NCI-H1436 treated with DMSO at 0.1 percent for 48 hours (cell line): ENCODE data around the gene ANKRD65.
"Not testable (repeated sequence)": the region's sequence is repeated elsewhere in the genome, so short reads cannot be mapped to it uniquely, and the experiment has no call there.

Source experiments
- DNase-seq: peaks from one replicate; lab custom pipeline; 2025; lab: John Stamatoyannopoulos, UW

The ANKRD65 gene

DNA sequence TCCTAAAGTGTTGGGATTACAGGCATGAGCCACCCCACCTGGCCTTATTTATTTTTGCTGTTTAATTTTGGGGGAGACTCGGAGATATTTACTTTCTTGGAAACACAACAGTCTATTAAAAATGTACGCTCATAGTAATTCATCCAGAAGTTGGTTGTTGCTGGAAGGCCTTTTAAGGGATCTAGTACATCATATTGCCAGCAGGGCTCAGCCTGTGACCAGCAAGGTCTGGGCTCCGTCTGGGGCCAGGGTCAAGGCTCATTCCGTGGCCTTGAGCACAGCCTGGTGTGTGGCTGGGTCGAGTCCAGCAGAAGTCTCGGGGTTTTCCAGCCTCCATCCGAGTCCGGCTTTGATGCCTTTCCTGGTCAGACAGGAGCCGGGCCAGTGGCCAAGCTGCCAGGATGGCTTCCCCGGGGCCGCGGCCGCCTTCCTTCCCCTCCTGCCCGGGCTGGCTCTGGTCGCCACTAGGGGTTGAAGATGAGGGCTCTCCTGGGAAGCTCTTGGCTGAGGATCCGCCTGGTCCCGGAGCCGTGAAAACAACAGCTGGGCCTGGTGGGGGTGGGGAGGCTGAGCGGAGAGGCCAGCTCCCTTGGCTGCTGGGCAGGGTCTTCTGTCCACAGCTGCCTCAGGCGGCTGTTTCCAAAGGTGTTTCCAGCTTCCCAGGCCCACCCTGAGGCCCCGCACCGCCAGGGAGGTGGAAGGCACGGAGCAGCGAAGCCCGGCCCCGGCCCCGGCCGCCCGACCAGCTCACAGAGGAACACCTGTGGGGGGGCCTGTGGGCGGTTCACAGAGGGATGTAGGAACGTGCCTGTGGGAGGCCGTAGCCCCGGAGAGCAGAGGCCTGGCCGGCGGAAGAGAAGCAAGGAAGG is 9.3 kb upstream of the ANKRD65 start:
- no peak for DNase-seq

DNA sequence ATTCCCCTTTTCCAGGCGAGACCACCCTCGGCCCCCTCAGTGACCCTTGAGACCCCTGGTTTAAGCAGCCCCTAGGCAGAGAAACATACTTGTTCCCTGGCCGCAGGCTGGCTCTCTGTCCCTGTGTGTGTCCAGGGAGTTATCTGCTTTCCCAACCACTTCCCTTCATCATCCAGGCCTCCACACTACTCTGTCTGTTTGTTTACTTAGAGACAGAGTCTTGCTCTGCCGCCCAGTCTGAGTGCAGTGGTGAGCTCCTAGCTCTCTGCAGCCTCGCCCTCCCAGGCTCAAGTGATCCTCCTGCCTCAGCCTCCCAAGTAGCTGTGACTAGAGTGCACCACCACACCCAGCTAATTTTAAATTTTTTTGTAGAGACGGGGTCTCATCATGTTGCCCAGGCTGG is 8.6 kb upstream of the ANKRD65 start:
- DNase-seq: no peak

DNA sequence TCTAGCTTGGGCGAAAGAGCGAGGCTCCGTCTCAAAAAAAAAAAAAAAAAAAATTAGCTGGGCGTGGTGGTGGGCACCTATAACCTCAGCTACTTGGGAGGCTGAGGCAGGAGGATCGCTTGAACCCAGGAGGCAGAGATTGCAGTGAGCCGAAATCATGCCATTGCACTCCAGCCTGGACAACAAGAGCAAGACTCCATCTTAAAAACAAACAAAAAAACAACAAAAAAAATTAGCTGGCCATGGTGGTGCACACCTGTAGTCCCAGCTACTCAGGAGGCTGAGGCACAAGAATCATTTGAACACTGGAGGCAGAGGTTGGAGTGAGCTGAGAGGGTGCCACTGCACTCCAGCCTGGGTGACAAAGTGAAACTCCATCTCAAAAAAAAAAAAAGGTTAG is 7.9 kb upstream of the ANKRD65 start:
- DNase-seq: not testable (repeated sequence)

DNA sequence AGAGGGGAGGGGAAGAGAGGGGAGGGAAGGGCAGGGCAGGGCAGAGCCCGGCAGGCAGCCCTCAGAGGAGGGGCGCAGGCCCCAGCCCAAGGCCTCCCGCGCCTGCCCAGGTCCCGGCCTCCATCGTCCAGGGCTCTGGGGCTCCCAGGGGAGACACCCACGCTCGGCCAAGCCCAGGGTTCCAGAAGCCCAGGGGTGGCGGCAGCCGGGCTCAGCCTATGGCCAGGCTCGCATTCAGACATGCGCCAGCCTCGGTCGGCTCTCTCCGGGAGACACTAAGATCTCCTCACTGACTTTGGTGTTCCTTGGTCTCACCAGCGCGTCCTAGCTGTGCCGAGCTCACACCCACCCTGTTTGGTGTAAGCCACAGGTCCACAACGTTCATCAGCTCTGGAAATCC is 7.1 kb upstream of the ANKRD65 start:
- no peak for DNase-seq

DNA sequence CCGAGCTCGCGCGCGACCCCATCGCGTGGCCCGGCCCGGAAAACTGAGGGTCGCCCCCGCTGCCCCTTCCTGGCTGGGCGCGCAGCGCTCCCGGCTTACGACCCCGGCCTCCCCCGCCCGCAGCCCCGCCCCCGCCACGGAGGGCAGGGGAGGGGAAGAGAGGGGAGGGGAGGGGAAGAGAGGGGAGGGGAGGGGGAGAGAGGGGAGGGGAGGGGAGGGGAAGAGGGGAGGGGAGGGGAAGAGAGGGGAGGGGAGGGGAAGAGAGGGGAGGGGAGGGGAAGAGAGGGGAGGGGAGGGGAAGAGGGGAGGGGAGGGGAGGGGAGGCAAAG is 6.7 kb upstream of the ANKRD65 start:
- DNase-seq: no peak

DNA sequence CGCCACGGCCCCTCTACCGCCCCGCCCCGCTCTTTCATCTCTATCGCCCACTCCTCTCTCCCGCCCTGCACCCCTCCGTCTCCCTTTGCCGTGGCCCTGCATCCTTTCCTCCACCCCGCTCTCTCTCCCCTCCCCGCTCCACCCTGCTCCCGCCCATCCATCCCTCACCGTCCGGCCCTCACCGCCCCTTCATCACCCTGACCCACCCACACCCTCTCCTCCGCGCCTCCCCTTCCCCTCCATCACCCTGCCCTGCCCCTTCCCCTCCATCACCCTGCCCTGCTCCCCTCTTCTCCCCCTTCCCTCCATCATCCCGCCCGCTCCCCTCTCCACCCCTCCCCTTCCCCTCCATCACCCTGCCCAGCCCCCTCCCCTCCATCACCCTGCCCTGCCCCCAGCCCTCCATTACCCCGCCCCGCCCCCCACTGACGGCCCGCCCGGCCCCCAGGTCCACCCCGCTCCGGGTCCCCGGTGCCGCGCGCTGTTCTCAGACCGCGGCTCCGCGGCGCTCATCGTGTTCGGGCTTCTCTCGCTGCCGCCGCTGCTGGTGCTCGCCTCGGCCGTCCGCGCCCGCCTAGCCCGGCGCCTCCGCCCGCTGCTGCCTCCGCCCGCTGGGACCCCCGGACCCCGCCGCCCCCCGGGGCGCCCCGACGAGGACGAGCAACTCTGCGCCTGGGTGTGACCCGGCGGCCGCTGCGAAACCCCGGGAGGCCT is 6.2 kb upstream of the ANKRD65 start:
- no peak for DNase-seq

DNA sequence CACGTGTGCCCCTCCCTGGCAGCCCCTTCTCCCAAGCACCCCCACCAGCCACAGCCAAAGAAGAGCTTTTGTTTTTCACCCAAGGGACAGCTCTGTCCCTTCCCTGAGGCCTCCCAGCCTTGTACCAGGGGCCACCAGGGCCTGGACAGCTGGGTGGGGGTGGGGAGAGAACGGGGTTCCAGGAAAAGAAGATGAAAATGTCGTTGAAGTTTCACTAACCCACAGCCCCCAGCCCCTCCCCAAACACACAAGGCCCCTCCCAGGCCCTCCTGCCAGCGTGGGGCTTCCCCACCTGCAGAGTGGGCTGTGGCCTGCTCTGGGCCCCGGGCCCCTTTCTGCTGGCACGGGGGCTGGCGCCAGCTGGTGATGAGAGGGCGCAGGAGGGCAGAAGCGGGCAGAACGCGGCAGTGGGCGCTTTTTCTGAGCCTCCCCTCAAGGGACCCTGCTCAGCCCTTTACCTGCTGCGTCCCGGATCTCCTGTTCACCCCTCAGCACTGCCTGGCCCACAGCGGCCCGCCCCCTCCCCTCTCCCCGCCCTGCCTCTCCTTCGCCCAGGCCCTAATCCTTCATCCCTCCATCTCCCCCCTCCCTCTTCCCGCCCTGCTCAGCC is 5.5 kb upstream of the ANKRD65 start:
- no peak for DNase-seq

DNA sequence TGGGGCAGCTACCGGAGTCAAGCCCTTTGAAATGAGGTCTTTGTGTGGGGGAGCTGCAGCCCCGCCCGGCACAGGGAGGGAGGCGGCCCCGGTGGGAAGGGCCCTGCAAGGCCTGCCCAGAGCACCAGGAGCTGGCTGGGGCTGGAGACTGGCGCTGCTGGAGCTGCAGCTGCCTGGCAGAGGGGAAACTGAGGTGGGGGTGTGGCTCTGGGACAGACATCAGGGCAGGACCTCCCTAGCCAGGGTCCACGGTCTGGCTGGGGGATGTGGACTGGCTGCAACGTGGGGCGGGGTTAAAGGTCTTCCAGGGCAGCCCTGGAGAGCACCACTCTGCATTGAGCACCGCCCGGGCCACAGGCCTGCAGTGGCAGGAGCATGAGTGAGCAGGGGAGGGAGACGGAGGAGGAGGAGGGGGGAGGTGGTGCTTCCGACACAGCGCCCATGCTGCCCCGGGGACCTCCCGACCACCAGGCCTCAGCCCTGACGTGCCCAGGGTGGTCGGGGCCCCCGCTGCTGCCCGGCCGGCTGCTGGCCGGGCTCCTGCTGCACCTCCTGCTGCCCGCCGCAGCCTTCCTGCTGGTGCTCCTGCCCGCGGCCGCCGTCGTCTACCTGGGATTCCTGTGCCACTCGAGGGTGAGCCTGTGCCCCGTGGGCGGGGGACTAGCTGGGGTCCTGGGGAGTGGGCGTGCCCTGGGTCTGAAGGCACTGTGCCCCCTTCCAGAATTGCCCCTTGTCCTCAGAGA is 4.8 kb upstream of the ANKRD65 start:
- DNase-seq: no peak

DNA sequence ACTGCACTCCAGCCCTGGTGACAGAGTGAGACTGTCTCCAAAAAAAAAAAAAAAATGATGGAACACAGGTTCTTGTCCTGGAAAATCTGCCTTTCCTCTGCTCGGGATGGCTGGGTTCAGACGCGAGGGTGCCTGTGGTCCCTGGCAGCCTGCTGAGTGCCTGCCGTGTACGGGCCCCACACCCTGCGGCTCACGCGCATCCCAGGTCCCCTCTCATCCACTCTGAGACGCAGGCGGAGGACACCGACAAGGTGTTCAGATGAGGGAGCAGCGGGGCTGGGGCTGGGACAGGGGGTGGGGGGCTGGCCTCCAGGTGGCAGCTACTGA is 4.3 kb upstream of the ANKRD65 start:
- no peak for DNase-seq

DNA sequence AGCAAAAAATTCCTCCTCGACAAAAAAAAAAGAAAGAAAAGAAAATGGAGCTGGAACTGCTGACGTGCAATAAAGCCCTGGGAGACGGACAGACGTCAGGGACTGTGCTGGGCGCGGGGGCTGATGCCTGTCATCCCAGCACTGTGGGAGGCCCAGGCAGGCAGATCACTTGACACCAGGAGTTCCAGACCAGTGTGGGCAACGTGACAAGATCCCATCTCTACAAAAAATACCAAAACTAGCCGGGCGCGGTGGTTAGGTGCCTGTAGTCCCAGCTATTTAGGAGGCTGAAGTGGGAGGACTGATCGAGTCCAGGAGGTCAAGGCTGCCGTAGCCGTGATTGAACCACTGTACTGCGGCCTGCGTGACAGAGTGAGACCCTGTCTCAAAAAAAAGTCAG is 3.6 kb upstream of the ANKRD65 start:
- no peak for DNase-seq

DNA sequence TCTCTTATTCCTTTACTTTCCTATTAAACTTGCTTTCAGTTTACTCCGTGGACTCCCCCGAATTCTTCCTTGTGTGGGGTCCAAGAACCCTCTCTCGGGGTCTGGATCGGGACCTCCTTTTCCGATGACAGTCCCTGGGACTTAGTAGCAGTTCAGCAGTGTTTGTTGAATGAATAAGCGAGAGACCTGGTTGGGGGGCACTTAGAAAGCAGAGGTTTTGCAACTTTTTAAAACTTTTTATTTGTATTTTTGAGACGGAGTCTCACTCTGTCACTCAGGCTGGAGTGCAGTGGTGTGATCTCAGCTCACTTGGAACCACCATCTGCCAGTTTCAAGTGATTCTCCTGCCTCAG is 2.1 kb upstream of the ANKRD65 start:
- DNase-seq: no peak

DNA sequence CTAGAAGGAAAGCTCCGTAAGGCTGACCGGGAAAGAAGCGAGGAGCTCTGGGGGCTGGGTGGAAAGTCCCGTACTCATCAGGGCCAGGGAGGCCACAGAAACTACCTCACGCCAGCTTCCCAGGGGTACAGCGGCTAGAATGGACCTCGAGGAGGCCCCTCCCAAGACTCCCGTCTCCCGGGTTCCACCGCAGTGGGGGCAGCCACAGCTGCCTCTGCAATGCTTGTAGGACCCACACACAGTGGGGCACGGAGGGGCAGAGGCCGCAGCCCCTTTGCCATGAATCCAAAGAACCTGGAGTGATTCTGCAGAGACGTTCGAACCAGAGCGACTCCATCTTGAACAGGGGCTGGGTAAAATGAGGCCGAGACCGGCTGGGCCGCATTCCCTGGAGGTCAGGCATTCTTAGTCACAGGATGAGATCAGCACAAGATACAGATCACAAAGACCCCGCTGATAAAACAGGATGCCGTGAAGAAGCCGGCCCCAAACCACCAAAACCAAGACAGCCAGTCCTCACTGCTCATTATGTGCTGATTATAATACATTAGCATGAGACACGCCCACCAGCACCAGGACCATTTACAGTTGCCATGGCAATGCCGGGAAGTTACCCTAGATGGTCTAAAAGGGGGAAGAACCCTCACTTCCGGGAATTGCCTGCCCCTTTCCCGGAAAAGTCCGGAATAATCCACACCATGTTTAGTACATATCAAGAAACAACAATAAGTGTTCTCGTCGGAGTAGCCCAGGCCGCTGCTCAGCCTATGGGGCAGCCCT is 1.6 kb upstream of the ANKRD65 start:
- DNase-seq: no peak

DNA sequence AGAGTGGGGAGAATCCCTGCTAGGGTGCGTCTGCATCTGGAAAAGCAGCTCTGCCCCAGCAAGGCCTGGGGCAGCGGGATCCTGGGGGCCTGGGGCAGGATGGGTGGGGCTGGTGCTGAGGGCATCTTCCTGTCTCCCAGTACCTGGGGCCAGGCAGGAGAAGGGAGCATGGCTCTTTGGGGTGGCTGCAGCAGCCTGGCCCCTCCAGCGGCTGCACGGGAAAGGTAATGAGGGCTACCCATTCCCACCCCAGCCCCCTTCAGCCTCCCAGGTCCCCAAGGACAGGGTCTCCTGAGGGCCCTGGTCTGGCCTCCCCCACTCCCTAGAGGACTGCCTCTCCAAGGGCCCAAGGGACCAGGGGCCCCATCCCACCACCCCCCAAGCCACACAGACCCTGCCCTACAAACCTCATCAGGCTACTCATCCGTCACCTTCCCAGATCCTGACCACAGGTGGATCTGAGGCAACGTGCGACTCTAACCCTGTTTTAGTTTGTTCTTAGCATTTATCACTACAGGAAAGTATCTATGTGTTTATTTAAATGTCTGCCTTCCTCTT is 910 bp upstream of the ANKRD65 start:
- DNase-seq: no peak

DNA sequence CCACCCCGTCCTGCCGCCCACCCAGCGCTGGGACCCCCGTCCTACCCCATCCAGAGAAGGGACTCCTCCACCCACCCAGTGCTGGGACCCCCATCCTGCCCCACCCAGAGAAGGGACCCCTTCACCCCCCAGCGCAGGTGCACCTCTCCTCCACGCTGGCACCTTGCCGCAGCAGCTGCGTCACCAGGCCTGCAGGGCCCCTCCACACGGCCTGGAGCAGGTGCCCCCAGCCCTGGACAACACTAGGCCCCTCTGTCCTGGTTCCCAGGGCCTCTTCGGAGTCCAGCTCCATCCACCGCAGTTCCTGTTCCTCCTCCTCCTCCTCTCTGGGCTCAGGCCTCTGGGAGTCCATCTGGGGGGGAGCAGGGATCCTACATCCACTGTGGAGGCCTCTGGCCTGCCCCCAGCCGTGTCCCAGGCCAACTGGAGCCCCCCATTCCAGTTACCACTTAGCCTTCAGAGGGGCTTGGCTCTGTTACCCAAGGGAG is 378 bp downstream of the ANKRD65 start:
- no peak for DNase-seq

DNA sequence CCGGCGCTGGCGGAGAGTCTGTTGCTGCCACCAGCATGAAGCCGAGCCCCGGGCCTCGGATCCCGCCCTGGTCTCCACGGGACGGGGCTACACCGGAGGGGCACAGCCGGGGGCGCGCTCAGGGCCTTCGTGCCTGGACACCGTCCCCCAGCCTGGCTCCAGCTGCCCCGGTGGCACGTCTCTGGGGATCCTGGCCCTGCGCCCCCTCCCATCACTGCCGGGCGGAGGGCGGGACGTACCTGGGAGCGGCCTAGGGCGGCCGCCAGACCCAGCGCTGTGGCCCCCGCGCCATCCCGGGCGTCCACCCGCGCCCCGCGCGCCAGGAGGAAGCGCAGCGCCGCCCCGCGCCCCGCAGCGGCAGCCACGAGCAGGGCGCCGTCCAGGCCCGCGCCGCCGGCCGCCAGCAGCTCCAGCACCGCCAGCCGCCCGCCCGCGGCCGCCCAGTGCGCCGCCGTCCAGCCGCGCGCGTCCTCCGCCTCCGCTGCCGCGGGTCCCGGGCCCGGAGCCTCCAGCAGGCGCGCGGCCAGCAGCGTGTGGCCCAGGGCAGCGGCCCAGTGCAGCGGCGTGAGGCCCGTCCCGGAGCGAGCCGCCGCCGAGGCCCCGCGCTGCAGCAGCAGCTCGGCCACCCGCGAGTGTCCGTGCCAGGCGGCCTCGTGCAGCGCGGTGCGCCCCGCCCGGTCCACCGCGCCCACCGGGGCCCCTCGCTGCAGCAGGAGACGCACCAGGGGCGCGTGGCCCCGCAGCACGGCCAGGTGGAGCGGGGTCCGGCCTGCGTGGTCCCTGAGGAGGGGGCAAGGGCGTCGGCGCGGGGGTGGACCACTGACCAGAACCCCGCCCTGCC is 1.0 kb downstream of the ANKRD65 start:
- DNase-seq: no peak

DNA sequence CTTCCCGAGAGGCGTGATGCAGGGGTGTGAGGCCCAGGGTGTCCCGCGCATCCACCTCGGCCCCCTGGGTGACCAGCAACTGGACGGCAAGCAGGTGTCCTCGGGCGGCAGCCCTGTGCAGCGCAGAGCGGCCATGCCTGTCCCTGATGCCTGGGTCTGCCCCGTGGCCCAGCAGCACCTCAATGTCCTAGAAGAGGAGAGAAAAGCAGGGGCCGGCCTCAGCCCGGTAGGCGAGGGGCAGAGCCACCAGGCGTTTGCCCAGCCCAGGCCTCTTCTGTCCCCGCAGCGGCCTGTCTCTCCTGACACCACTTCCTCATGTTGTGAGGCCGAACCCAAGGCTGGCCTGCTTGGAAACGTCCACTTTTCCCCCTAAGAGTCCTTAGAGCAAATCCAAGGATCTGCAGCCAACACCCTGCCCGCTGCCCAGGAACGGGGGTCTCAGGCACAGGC is 1.7 kb downstream of the ANKRD65 start:
- no peak for DNase-seq

DNA sequence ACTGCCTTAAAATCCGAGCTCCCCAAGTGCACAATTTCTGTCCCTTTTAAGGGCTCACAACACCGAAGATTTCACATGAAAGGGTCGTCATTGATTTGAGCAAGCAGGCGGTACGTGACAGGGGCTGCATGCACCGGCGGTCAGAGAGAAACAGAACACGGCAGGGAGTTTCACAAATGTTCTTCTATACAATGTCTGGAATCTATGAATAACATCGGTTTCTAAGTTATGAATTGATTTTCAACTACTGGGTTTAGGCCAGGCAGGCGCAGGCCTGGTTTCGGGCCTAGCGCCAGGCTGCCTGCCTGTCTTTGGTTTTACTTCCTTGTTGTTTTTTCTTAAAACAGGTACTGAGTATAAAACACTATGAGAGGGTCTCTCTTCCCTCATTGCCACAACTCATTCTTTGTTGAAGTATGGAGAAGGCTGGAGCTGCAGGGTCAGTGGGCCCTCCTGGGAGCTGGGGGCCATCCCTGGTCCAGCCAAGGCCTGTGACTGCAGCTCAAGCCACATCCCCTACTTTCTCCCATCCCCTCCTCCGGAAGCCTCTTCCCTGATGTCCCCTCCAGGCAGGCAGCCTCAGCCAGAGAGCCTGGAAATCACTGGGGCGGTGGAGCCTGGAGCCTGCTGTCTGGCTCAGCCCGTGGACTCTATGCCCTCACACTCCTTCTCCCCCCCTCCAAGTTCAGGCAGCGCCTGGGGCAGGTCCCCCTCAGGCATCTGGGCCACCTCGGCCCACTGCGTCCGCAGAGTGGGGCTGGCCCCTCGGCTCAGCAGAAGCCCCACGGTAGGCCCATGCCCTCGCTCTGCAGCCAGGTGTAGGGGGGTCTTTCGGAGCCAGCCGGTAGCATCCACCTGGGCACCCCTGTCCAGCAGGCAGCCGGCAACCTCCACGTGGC is 2.4 kb downstream of the ANKRD65 start:
- DNase-seq: no peak

DNA sequence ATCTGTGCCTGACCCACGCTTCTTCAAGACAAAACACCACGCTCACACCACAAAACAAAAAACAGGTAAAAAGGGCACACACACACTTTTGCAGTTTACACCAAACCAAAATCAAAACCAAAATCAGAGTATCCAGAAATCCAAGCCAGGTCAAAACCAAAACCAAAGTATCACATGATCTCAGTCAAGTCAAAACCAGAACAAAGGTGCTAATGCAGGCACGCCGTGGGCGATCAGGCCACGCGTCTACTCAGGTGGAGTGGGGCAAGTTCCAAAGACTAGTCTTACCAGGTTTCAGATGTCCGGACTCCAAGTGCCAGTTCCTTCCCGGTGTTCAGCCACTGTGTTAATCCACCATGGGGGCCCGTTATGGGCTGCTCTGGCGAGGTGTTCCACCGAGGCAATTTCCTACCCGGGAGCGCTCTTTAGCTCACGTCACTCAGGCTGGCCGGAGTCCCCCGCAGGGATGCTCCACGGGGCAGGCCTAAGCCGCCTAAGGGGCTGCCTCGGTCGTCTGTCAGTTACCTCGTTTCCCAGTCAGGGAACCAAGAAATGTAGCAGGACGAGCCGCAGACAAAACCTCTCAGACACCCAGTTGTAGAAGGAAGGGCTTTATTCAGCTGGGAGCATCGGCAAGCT is 3.1 kb downstream of the ANKRD65 start:
- not testable (repeated sequence) for DNase-seq

DNA sequence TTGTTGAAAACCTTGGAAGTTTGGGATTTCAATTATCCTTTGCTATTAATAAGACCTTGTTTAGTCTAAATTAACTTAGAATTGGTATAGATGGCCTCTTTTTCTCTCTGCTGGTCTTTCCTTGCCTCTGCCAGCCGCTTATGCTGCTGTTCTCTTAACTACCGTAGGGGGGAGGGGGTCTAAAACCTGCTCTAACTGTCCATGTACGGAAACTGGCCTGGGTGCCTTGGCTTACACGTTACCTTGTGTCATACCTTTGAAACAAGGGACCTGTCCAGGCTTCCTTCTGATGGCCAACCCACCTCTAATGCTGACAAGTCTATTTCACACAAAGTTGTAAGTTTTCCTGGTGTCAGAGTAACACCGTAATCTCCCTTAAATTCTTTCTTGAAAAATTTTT is 3.7 kb downstream of the ANKRD65 start:
- DNase-seq: not testable (repeated sequence)
